Mammary epithelial cell (primary cell): ENCODE data around the gene DUSP8.

ENCODE experiments used
- CTCF ChIP-seq, 2 donors: IDR thresholded peaks in 1 of 2; conservative IDR thresholded peaks in 1 of 2; 2 replicates each; pipeline ENCODE4 v1.5.1; 2011 to 2012; ENCODE audit warnings: inconsistent platforms in 2 of 2, low read length in 2 of 2, mild to moderate bottlenecking in 2 of 2, control low read depth in 1 of 2, low read depth in 1 of 2; ENCODE audit not compliant: insufficient read depth in 1 of 2; ENCODE audit errors: extremely low read depth in 1 of 2
- EZH2 ChIP-seq: IDR thresholded peaks from 2 replicates; pipeline ENCODE4 v1.6.1; 2012; ENCODE audit warnings: low read length, inconsistent platforms, borderline replicate concordance

- TF ChIP-seq CTCF (conservative IDR thresholded peaks at IDR 0.05 in 1 of 2, IDR thresholded peaks at IDR 0.05 in 1 of 2; ENCODE audit: extremely low read depth in 1 of 2, insufficient read depth in 1 of 2, low read depth in 1 of 2, low read length in 2 of 2) (no peak), EZH2 (no peak)
Observed at GRCh38 chr11:1565904-1566247, 6.2 kb downstream of the DUSP8 start.
